Esophagus squamous epithelium (tissue), 4 donors: ENCODE results near the gene FOXL1.

Experiments used
- POLR2A ChIP-seq, 4 donors: fragments of 450-650 bp; IDR thresholded peaks; one replicate each; pipeline ENCODE4 v1.6.1; 2017; ENCODE audit warnings: antibody characterized with exemption in 4 of 4, mild to moderate bottlenecking in 4 of 4, moderate library complexity in 3 of 4
- TF ChIP-seq, protein P1 (sequence below), 6 experiments: fragments of 450-650 bp in 4 of 6; fragments of 200-600 bp in 2 of 6; sonication (generic) in 2 of 6; IDR thresholded peaks; one replicate each; pipeline ENCODE4 v1.5.1; 2016 to 2019; ENCODE audit warnings: antibody characterized with exemption in 6 of 6, mild to moderate bottlenecking in 4 of 6, moderate library complexity in 4 of 6

DNA sequence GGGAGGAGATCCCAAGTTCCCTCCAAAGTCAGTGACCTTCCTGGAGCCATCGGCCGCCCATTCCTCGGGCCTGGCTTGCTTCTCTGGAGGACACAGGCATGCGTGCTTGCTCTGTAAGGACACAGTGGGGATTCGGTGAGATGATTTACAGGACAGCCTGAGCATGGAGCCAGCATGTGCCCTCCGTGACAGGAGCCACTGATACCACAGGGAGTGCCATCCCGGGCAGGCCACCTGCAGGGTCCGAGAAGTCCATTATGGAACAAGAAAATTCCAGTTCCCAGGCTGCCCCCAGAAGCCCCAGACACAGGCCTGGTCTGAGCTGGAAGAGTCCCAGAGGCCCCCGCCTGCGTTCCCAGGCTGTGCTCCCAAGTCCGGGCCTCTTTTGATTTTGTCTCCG, 47.9 kb downstream of the FOXL1 start:
- TF ChIP-seq, protein P1, sequence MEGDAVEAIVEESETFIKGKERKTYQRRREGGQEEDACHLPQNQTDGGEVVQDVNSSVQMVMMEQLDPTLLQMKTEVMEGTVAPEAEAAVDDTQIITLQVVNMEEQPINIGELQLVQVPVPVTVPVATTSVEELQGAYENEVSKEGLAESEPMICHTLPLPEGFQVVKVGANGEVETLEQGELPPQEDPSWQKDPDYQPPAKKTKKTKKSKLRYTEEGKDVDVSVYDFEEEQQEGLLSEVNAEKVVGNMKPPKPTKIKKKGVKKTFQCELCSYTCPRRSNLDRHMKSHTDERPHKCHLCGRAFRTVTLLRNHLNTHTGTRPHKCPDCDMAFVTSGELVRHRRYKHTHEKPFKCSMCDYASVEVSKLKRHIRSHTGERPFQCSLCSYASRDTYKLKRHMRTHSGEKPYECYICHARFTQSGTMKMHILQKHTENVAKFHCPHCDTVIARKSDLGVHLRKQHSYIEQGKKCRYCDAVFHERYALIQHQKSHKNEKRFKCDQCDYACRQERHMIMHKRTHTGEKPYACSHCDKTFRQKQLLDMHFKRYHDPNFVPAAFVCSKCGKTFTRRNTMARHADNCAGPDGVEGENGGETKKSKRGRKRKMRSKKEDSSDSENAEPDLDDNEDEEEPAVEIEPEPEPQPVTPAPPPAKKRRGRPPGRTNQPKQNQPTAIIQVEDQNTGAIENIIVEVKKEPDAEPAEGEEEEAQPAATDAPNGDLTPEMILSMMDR (IDR thresholded peaks at IDR 0.05), result no peak
- TF ChIP-seq POLR2A (IDR thresholded peaks at IDR 0.05), result no peak
